ENCODE measurements around the gene CABLES2.
"Not testable (repeated sequence)": the region's sequence is repeated elsewhere in the genome, so short reads cannot be mapped to it uniquely, and the experiment has no call there.

The CABLES2 gene

DNA sequence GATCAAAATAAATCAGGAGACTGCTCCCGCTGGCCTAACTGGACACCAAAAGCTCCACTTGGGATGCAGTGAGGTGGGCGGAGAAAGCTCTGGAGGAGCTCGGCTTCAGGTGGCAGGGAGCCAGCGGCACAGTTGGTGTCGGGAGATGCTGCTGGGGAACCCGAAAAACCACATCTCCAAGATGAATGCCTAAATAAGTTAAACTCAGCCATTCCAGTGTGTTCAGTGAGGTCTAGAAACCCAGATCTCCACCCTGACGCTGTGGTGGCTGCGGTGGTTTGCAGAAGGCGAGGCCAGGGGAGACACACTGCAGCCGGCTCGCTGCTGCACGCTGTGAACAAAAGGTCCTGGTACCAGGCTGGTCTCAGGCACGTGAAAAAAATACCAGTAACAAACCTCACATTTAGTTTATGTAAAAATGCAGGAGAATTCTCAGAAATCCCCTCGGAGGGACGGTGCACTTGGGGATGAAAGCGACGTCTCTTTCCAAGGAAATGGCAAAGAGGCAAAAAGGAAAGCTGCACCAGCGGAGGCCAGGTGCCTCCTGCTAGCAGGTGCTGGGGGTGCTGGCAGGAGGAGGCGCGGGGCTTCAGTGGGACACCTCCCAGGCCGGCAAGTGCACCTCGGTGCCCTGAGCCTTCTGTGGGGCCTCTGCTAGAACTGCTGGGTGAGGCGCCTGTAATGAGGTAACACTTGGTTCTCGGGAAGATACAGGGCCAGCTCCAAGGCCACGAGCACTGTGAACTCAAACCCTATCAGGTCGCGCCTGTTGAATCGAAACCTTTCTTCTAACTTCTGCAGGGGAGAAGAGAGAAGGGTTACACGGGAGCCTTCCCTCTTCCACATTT is 16.5 kb downstream of the CABLES2 start:
- DNase-seq (ENCODE audit: low read depth in 2 of 2), result no peak

DNA sequence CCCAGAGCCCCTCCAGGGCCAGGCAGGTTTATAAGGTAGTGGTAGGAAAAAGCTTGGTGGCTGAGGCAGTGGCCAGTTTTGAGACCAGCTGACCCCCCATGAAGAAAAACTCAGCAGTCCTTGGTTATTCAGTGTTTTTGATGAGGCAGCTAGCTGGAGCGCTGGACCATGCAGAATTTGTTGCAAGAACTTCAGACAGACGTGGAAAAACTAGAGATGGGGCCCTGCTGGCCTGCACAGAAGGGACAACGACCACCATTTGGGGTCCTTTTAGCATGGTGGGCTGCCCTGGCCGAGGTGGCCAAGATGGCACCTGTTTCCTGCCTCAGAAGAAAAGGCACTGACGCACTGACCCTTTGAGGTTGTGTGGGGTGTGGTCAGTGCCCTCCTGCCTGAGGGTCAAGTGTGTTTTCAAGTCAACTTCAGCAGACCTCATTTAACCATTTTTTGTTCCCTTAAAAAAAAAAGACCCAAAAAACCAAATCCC is 17.4 kb downstream of the CABLES2 start:
- no peak for DNase-seq (ENCODE audit: low read depth in 2 of 2)

DNA sequence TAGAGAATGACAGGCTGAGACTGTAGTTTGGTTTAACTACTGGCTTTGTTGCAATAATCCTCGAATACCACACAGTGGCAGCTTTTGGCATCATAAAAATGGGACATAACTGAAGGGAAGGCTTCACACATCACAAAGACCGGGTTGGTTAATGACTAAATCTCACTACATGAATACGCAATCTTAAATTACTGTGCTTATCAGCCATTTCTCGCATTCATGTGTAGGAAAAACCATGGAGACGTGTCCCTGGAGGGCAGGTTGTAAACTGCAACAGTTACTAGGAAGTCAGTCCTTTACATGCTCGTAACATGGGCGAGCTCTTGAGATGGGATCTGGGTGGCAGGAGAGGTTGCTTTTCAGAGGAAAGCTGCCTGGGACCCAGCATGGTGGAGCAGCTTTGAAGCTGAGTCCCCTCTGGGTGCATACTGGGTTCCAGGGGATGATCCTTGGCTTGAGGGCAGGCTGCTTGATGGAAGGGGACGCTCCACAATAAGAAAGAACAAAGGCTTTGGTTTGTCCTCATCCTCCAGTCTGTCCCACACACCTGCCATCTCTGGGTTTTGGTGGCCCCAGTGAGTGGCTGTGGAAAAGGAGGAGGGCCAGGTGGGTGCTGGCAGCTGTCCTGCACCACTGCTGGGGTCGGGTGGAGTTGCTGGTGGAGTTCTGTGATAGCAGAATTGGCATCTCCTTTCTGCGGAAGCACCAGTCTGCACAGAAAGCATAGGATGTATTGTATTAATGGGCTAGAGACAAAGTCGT is 18.1 kb downstream of the CABLES2 start:
- no peak for DNase-seq (ENCODE audit: low read depth in 2 of 2)

DNA sequence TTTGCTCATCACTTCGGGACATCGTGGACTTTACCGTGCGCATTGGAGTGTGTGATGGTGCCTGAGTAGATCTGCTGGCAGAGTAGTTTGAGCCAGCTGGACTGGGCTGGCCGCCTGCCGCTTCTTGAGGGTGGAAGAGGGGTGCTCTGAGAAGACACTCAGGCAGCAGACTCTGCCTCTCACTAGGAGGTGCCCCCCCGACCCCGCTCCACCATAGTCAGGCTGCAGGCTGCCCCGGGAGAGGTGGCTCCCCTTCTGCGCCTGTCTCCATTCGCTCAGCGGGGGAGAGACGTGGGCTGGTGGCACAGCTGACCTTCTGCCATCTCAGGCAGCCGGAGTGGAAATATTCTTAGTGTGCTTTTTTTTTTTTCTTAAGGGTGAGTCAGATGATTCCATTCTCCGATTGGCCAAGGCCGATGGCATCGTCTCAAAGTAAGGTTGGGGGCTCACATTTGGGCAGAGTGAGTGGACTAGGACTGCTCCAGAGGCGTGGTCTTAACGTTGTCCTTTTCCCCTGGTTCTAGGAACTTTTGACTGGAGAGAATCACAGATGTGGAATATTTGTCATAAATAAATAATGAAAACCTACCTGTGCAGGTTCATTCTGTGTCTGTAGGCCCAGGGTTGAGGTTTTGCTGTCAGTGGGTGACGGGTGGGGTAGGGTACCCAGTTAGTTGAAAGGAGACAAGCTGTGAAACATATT is 19.0 kb downstream of the CABLES2 start:
- no peak for DNase-seq (ENCODE audit: low read depth in 2 of 2)

DNA sequence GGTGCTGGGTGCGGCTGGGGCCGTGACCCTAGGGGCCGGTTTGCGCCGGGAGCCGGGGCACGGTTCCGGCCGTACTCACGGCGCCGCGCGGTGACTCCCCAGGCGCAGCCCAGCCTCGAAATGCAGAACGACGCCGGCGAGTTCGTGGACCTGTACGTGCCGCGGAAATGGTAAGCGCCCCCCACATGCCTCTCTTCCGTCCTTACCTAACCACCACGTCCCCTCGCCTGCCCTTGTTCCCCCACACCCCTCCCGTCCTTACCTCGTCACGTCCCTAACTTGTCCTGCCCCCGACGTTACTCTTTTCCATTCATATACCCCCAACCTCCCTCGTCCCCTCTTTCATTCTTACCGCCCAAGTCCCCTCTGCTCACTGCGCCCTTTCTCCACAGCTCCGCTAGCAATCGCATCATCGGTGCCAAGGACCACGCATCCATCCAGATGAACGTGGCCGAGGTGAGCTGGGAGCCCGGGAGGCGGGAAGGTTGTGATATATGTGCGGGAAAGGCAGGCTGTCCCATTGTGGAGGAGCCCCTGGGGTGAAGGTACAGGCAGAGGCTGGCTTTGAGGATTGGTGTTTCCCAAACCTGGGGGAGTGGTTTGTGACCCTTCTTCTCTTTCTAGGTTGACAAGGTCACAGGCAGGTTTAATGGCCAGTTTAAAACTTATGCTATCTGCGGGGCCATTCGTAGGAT is 19.7 kb downstream of the CABLES2 start:
- no peak for DNase-seq (ENCODE audit: low read depth in 2 of 2)

DNA sequence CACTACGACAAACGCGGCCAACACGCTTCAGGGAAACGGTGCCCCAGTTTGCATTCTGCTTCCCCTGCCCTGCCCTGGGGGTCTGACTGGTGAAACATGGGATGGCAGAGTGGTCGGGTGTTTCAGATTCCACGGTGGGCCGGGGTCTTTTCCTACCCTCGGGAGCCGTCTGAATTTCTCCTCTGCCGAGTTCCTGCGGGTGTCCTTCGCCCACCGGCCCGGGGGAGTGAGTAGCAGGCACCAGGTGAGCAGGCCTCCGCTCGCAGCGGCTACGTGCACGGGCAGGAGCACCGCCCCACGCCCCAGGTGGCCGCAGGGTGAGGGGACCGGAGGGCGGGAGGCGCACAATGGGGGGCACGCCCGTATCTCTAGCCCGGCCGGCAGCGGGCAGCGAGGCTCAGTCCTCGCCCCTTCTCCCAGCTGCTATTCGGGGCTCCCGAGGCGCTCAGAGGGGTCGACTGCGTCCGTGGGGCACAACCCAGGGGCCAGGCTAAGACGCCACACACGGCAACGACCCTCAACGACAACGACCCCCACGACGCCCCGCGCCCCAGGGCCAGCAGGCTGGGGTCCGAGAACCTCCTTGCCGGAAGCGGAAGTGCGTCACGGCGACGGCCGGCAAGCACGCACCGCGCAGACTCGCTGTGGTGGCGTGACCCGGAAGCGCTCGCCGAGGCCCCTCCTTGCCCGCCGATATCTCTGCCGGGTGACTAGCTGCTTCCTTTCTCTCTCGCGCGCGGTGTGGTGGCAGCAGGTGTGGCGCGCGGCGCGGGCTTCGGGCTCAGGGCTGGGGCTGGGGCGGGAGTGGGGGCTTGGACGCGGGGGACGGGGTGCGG is 20.5 kb downstream of the CABLES2 start, which contains the start of gene RPS21:
Gene RPS21 (plus strand): TSS at position 721 of the 836 bp plus-strand sequence. CDS start 236 bp downstream, outside the sequence.
- peak; percentile 88 to 89 for DNase-seq (ENCODE audit: low read depth in 2 of 2)

DNA sequence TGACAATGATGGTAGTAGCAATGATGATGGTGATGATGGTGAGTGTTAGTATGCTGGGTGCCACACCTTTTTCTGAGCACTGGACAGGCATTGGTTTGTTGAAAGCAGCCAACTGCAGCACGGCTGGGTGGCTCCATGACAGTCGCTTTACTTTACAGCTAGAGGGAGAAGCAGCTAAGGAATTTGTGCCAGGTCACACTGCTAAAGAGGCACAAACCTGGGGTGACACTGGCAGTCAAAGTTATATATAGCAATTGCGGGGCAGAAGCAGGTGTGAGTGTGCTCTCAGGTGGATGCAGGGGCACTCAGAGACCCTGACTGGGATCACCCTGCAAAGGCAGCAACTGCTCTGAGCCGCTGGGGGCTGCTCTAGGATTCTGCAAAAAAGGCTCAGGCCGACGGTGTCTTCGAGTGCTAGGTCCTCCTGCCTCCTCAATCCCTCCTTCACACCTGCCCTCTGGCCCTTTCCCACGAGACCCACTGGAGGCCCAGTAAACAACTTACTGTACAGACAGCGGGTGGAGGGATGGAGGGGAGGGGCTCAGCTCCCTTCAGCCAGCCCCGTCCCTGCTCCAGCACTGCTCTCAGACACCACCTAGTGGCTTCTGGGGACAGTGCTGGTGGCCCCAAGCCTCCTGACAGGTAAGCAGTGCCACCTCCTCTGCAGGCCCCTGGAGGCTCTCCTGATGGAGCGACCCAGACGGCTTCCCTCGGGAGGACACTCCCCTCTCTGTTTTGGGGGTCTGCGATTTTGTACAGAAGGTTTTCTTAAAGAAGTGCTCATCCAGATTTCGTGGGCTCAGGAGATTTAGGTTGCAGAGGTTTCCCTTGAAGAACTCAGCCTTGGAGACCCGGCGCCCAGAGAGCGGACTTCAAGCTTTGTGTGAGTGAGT is 24.5 kb downstream of the CABLES2 start:
- peak; percentile 56 to 72 for DNase-seq (ENCODE audit: low read depth in 2 of 2)

DNA sequence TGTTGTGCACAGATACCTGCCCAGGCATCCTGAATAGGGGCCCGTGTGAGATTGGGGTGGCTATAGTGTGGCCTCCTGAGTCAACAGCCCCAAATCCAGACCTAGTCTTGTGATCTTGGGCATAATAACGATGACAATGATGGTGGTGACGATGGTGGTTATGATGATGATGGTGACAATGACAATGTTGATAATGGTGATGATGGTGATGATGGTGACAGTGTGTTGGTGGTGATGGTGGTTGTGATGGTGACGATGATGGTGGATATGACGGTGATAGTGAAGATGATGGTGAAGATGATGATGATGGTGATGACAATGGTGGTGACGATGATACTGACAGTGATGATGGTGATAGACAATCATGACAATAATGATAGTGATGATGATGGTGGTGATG is 25.2 kb downstream of the CABLES2 start:
- no peak for DNase-seq (ENCODE audit: low read depth in 2 of 2)

DNA sequence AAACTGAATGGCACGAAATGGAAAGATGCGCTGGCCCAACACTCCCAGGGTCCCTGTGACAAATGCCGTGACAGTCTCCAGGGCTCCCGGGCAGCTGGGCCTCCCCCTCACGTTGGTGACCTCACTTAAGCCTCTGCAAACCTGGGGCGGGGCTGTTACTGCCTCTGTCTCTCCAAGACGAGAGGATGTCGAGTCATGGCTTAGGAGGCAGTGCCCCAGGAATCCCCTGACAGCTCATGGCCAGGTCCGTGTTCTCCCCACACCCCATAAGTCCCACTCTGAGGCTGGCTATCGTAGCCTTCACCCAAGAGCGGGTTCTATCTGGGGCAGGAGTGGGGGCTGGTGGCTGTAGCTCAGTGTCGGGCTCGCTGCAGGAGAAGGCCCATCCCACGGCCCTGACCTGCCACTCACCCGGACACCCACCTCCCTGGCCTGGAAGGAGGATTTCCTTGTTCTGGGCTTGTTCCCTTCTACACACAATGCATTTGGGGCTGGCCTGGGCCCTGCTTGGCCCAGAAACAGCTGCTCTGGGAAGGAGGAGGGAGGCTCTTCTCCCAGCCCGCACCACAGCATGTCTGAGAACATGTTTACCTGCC is 25.8 kb downstream of the CABLES2 start:
- DNase-seq (ENCODE audit: low read depth in 2 of 2), result no peak

DNA sequence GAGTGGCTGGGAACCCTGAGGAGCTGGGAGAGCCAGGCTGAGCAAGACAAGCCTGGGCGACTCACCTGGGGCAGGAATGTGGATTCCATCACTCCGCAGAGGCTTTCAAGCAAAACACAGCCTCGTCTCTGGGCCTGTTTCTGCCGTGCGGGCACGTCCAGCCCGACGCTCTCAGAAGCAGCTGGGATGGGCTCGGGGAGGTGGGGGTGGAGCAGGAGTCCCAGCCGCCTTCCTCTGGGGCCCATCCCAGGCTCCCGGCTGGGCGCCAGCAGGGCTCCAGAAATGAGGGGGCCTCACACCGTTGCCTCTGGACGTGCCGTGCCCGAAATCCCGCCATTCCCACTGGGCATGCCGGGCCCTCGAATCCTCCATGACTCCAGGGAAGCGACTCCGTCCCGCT is 28.9 kb downstream of the CABLES2 start:
- DNase-seq (ENCODE audit: low read depth in 2 of 2), result no peak

DNA sequence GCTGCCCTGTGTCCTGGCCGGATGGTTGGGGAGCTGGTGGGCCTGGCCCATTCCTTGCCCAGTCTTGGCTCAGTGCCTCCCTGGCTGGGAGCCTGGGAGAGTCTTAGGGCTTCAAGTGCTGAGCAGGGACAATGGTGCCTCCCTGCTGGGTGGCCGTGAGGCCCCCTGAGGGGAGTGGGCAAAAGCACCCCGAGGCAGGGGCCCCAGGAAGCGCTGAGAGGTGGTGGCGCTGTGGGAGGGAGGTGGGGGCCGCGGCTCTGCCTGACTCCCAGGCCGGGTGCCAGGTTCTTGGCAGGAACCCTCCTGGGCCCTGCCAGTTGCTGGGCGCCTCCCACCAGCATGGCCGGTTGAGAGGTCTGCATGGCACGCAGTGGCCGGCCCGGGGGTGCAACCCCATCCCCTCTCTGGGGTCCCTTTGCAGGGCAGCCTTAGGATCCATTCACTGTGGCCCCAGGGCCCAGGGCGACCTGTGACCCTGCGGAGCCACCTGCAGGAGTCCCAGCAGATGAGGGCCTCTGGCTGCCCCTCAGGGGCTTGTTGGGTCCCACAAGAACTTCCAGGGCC is 29.4 kb downstream of the CABLES2 start:
- DNase-seq (ENCODE audit: low read depth in 2 of 2), result no peak

DNA sequence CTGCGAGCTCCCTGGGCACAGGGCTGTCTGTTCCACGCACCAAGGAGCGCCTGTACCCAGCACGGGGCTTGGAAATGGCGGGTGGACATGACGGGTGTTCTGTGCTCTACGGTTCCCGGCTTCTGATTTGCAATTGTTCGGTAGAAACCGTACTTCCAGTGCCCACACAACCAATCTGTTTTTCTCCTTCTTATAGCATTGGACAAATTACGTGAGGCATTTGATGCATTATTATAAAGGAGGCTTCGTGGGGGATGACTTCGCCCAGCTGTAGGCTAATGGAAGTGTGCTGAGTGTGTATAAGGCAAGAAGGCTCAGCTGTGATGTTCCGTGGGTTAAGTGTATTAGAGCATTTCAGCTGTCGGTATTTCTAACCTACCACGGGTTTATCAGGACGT is 30.0 kb downstream of the CABLES2 start:
- no peak for DNase-seq (ENCODE audit: low read depth in 2 of 2)

DNA sequence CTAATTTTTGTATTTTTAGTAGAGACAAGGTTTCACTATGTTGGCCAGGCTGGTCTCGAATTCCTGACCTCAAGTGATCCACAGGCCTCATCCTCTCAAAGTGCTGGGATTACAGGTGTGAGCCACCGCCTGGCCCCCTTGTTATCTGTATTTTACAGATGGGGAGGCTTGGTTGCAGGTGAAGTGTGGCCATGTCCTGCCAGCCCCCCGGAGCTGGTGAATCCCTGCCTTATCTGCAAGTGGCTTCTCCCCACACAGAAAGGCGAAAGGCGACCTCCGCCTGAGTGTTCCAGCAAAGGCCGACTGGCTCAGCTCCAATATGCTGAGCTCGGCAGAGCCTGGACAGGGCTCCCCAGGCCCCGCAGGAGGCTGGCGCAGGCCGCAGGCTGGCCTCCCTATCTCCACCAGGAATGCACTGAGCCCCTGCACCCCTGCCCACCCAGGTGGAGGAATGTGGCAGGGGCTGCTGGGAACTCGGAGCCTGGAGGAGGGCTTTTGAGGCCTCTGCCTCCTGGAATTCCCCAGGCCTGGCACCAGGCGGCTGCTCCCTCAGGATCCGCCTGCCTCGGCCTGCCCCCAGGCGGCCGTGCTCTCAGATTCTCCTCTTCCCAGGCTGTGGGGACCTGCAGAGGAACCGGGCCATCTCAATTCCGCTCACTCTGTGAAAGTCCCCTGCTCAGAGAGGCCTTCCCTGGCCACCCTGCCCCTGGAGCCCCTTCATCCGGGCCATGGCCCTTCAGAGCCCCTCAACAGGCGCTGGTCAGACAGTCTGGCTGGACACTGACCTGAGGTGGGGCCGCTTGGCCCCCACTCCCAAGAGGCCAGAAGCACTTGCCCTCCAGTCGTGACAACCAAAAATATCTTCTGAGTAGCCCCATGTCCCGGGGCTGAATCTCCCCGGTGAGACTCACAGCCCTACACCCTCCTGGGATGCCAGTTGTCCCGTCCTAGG is 30.7 kb downstream of the CABLES2 start:
- DNase-seq (ENCODE audit: low read depth in 2 of 2), result no peak

DNA sequence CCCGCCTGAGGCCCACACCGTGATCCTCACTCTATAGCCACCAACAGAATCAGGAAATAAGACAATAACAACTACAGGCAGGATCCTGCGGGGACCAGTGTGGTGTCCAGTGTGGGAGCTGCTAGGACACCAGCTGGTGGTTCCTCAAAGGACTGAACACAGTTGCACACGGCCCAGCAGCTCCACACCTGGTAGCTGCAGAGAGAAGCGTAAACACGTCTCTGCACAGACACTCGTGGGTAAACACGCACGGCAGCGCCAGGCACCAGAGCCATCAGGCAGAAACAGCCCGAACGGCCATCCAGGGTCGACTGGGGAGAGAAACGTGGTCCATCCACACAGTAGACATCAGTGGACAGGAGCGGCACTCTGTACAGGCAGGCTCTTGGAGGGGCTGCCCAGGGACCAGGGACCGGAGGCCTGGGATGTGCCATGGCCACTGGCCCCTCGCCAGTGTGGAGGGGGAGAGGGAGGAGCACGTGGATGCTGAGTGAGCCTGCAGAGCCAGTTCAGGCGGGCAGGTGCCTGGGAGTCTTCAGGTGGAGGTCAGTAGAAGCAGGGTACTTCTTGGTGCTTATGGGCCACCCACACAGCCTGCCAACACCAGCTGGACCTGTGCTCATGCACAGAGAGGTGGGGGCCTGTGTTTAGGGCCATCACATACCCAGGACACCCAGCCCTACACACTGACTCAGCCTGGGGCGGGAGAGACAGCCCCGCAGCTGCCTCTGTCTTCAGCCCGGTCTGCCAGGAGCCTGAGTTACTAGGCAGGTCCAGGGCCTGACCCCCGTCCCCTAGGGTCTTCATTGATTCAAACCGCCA is 32.5 kb downstream of the CABLES2 start:
- DNase-seq (ENCODE audit: low read depth in 2 of 2), result no peak

DNA sequence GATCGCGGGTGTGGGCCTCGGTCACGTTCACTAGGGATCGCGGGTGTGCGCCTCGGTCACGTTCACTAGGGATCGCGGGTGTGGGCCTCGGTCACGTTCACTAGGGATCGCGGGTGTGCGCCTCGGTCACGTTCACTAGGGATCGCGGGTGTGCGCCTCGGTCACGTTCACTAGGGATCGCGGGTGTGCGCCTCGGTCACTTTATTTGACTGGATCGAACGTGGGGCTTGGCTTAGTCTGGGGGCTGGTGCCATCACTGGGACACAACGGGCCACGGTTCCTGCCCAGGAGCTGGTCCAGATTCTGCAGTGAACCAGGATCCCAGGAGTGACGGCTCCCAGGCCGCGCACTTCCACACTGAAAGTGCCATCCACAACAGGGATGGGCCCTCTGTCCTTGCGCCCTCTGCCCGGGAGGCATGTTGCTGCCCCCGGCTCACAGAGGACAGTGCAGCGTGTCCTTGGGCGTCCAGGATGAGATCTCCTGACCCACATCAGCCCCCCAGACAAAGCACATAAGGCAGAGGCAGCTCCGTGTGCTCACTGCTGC is 33.4 kb downstream of the CABLES2 start:
- not testable (repeated sequence) for DNase-seq (ENCODE audit: low read depth in 2 of 2)

Measured in stimulated activated CD8-positive, alpha-beta memory T cell treated with anti-CD3 and anti-CD28 coated beads, Interleukin-15, amount 100 ng/mL, for 48 hours (primary cell).